ENCODE measurements around the gene GNAT1.

Gene GNAT1

DNA sequence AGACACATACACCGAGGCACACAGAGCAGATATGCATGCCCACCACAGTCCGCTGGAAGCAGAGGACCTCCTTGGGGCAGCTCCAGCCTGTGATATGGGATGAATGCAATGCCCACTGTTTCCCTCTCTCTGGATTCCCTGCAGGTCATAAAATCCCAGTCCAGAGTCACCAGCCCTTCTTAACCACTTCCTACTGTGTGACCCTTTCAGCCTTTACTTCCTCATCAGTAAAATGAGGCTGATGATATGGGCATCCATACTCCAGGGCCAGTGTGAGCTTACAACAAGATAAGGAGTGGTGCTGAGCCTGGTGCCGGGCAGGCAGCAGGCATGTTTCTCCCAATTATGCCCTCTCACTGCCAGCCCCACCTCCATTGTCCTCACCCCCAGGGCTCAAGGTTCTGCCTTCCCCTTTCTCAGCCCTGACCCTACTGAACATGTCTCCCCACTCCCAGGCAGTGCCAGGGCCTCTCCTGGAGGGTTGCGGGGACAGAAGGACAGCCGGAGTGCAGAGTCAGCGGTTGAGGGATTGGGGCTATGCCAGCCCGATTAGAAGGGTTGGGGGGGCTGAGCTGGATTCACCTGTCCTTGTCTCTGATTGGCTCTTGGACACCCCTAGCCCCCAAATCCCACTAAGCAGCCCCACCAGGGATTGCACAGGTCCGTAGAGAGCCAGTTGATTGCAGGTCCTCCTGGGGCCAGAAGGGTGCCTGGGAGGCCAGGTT, at the start of gene GNAT1:
TSS of gene GNAT1 (plus strand) at position 675 of the 725 bp plus-strand sequence. CDS start 116 bp downstream, outside the sequence.
- no peak for DNase-seq

DNA sequence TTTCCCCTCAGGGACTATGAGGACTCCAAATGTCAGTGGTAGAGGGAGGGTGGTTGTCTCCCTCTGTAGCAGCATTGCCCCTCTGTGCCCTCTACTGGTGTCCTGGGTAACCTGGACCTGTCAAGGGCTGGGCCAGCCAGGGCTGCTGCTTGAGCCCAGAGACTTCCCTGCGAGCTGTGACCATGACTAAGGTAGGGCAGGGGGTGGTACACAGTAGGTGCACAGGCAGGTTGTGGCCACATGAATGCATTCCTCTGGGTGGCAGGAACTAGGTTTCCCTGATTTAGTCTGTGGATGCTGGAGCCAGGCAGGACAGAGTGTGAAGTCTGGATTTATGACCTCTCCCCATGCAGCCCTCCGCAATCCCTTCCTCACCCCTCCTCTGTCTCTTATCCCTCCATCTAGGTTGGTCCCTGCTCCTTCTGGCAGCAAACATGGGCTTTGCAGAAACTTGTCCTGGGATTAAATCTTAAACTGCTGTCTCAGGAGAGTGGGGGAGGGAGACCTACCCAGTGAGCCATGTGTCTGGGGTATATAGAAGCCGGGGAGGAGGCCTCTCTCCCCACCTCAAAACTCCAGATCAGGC, 45.0 kb upstream of the GNAT1 start:
- no peak for DNase-seq

DNA sequence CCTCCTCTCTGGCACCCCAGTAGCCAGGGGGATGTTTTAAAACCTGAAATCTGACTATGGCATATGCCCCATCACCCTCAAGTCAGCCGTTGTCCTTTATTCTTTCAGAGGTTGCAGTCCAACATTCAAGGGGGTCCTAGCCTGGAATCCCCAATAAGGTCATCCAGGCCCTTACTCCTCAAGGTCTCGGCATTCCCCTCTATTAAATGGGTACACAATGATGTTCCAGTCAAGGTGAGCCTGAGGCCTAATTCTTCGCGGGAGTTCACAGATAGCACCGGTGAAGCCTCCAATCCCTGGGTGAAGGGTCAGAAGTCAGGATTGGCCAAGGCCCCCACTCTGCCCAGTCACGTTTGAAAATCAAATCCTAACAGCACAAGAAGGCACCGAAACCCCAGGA, 44.4 kb upstream of the GNAT1 start:
- DNase-seq: no peak

- DNase-seq: no peak
Measured at GRCh38 chr3:50147447-50147846, 44.0 kb upstream of the GNAT1 start.

- DNase-seq: no peak
Measured at GRCh38 chr3:50147861-50148260, 43.5 kb upstream of the GNAT1 start.

DNA sequence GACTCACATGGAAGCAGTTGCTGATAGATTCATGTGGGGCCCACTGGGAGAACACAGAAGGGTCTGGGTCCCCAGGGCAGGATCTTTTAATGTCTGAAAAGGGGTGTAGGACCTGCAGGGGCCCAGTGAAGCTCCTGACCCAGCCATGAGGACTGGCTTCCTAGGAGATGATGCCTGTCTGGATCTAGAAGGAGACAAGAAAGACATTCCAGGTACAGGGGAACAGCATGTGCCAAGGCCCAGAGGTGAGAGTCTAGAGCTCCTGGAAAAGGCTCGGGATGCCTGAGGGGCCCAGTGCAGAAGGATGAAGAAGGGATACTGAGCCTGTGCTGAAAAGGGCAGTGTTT, 41.0 kb upstream of the GNAT1 start:
- no peak for DNase-seq

DNA sequence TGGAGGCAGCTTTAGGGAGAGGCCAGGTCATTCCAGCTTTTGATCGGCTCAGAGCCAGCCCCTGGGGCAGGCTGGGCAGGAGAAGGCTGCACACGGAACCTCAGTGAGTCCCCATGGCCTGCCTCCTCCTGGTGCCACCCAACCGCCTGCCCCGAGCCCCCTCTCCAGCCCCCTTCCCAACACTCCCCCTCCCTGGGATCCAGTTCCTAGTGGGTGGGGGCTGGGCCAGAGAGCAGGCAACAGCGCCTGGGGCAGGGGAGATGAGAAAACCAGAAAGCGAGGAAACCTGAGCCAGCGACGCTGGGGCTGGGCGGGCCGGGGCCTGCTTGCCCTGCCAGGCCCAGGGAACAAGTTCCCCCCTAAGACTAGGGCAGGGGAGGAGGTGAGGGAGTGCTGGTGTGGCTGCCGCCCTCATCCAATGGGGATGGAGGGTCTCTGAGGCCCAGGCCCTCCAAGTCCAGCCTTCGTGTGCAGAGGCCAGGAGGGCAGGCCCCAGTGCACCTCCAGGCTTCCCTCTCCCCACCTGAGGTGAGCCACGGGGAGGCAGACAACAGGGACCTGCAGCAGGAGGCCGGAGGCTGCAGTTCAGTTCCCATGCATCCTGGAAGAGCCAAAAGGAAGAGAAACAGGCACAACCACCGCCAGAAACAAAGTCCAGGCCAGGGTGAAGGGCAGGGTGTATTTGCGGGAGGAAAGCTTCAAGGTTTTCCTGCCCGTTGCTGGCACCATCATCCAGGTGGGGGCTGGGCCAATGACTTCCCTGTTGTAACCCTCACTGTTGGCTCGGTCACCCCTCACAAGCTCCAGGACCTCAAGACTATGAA, 40.3 kb upstream of the GNAT1 start:
- DNase-seq: no peak

GRCh38 chr3:50151728-50152127, 39.7 kb upstream of the GNAT1 start:
- DNase-seq: no peak

DNA sequence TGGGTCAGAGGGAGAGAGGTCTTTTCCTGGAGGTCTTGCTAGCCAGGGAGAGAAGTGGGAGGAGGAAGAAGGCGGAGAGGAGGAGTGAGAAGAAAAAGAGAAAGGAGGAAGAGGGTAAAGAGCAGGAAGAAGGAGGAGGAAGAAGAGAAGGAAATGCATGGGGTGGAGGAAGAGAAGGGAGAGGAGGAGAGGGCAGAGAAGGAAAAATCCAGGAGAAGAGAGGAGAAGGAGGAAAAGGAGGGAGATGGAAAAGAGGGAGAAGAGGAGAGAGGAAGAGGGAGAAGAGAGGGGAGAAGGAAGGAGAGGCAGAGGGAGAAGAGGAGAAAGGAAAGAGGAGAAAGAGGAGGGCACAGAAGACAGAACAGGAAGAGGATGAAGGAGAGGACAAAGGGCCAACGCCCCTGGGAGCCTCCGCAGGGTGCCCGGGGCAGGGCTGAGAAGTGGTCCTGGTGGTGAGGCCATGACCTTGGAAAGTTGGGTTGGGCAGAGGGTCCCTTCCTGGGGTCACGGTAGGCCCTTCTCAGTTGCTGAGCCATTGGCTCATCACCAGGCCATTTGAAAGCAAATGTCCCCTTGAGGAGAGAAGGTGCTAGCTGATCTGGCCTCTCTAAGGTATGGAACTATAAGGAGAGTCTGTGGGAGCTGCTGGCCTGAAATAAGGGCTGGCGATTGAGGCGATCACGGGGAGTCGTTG, 37.5 kb upstream of the GNAT1 start:
- no peak for DNase-seq

DNA sequence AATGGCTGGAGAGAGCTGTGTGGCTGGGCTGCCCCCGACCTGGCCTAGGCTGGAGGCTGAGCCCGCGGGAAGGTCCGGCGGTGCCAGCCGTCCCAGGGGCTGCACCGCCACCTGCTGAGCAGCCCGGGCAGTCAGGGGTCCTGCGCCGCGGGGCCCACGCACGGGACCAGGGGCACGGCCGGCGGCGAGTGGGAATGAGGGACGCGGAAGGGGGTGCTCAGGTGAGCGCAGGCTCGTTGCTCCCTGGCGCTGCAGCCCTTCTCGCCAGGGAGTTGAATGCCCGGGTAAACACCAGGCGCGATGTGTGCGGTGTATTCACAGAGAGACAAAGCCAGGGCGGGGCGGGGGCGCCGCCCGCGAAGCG, 37.0 kb upstream of the GNAT1 start:
- DNase-seq: no peak

DNA sequence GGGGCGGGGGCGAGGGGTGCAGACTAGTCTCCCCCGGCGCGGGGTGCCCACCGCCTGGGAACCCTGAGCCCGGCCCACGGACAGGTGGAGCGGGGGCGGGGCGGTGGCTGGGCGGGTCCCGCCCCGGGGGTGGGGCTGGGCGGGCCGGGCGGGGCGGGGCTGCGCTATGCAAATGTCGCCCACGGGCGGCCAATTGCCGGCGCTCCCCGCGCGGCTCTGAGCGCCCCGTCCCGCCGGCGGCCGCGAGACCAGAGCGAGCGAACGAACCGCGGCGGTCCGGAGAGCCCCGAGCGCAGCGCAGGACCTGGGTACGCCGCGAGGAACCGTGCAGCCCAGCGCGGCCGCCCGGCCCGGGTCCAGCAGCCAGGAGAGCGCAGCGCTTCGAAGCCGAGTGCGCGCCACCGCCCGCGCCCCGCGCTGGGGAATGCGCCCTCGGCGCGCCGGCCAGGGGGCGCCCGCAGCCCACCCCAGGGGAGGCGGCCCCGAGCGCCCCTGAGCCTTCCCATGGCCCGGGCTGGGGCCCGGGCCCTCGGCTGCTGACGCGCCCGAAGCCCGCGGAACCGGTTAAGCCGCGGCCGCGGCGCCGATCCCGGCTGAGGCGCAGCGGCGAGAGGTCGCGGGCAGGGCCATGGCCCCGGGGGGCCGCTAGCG, 36.4 kb upstream of the GNAT1 start, which contains the start of gene SEMA3F:
TSS of gene SEMA3F (plus strand) at position 485 of the 651 bp plus-strand sequence. CDS start 4,299 bp downstream, outside the sequence.
- DNase-seq: peak; percentile 74

DNA sequence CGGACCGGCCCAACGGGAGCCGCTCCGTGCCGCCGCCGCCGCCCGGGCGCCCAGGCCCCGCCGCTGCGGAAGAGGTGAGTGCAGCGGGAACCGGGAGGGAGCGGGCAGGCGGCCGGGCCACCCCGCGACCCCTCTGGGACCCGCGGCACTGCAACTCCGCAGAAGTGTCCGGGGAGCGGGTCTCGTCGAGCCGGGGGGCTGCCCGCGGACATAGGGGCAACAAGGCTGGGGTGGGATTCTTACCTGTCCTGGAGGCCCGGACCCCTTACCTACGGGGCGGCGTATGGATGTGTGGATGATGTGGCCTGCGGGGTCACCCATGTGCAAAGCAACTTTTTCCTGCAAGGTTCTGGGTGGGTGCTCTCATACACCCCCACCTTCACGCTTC, 35.9 kb upstream of the GNAT1 start:
- DNase-seq: no peak

DNA sequence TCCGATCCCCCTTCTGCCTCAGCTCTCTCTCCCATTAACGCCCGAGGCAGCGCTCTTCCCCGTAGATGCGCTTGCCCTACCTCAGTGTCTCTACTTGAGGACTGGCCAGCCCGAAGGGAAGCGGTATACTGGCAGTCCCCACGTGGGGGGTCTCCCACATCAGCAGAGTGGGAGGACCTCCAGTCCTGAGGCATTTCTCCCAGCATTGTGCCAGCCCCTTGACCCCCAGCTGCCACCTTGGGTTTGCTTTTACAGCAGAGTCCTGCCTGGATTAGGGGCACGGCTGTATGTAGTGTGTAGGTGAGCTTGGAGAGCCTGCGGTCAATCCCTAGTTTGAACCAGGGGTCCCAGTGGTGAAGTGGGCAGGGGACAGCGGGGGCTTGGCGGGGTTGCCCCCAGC, 35.5 kb upstream of the GNAT1 start:
- no peak for DNase-seq

DNA sequence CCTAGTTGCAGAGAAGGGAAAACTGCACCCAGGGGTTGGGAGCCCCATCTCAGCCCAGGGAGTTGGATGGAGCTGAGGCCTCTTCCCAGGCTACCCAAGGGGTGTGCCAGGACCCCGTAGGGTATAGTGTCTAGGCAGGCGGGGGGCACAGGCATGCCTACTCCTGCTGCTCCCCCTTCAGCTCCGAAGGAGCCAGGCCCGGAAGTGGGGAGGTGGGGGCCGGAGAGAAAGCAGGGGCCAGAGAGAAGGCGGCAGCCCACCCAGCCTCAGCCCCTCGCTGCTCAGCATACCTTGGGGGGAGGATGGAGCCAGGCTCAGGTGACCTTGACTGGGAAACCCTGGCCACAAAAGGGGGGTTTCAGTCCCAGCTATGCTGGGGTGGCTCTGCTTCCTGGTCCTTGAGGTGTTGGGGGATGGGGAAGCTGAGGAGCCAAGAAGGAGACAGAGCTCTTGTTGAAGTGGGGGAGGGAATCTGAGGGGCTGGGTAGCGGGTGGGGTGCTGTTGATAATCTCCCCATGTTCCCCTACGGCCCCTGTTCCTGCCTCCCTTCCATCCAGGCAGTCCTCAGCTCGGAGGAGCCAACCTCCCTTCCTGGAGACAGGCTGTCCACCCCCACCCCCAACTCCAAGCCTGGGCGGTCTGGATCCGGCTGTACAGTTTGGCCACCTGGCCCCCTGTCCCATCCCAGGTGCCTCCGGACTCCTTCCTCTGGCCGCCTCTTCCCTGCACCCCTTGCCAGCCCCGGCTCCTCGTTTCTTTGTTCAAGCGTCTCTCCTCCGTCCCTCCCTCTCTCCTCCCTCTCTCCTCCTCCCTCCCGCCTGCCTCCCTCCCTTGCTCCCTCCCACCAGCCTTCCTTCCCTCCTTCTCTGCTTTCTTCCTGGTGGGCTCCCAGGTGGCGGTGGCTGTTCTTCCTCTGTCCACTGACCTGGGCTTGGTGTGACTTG, 34.6 kb upstream of the GNAT1 start:
- DNase-seq: no peak

- no peak for DNase-seq
Measured at GRCh38 chr3:50157827-50158529, 33.4 kb upstream of the GNAT1 start.

DNA sequence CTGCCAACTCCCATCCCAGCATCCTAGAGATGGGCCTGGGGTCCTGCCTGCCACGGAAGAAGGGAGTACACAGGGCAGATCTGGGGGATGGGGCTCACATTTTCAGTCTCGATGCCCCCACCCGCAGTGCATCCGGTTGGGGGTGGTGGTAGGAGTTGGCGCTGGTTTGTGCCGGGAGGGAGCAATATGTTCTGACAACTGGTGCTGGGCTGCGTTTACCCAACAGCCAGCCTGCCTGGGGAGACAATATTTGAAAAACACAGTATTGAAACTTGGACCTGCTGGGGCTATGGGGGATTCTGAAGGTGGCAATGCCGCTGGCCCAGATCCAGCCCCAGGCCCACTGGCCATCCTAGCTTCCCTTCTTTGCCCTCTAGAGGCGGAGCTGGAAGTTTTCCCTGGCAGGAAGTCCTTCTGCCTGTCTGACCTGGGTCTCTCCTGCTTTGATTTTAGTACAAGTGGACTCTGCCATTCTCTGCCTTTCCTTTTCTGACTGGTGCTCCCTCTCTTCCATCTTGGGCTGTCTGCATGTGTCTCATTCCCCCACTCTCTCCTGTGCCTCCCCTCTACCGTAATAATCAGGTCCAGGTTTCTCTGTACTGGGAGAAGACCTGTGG, 32.8 kb upstream of the GNAT1 start:
- DNase-seq: no peak

GRCh38 chr3:50160561-50160983, 30.8 kb upstream of the GNAT1 start:
- no peak for DNase-seq

- DNase-seq: no peak
Measured at GRCh38 chr3:50161320-50161719, 30.1 kb upstream of the GNAT1 start.

- no peak for DNase-seq
Measured at GRCh38 chr3:50162034-50162883, 29.2 kb upstream of the GNAT1 start.
